ENCODE measurements around the gene ADAP1.

ADAP1 gene

DNA sequence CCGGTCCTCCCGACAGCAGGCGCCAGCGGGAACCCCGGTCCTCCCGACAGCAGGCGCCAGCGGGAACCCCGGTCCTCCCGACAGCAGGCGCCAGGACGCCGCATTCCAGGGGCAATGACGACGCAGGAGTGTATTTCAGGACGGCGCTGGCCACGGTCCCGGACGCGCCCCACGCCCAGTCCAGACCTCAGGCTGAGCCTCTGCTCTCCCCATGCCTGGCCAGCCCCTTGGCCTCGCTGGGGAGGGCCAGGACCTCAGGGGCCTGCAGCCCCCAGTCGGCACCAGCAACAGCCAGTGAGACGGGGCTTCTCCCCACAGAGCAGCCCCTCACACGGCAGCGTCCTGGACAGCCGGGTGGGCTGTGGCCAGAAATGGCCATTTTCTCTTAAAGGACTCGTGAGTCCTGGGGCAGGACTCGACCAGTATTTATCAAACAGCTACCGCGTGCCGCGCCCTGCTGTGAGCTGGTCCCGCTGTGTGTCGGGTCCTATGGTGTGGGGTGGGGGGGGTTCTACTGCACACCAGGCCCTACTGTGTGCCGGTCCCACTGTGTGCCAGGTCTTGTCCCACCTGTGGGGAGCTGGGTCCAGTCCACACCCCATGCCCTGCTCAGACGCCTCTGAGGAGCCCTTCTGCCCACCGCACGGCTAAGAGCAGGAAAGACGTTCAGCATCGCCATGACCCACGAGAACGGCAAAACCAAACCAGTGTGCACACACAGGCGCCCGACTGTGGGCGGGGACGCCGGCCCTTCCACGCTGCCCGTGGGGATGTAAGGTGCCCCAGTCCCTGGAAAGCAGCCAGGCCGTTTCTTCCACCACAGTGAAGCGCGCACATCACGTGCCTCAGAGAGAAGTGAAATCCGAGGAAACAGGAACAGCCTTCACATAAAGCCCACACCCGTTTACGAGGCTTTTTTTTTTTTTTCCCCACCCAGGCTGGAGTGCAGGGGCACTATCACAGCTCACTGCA is 44.8 kb downstream of the ADAP1 start:
- DNase-seq (ENCODE audit: low spot score): peak; percentile 30

DNA sequence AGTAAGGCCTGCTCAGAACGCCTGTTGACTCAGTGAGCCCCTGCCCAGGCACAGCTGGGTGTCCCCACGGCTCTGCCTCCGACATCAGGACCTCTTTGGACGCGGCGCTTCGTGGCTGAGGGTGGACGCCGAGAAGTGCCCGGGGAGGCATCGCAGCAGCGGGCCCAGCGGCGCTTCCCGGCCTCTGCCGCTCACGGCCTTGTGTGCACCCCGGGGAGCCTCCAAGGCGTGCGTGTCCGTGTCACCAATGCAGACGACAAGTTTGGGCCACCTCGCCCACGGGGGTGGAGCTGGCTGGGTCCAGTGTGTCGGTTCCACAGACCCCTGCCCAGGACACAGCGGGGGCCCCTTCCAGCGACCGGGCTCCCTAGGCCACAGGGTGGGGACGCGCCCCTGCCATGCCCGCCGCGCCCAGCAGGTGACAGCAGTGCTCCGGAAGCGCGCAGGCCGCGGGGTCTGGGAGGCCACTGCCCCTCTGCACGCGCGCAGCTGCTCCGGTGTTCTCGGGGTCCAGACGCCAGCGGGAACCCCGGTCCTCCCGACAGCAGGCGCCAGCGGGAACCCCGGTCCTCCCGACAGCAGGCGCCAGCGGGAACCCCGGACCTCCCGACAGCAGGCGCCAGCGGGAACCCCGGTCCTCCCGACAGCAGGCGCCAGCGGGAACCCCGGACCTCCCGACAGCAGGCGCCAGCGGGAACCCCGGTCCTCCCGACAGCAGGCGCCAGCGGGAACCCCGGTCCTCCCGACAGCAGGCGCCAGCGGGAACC is 45.7 kb downstream of the ADAP1 start:
- peak; percentile 33 for DNase-seq (ENCODE audit: low spot score)

DNA sequence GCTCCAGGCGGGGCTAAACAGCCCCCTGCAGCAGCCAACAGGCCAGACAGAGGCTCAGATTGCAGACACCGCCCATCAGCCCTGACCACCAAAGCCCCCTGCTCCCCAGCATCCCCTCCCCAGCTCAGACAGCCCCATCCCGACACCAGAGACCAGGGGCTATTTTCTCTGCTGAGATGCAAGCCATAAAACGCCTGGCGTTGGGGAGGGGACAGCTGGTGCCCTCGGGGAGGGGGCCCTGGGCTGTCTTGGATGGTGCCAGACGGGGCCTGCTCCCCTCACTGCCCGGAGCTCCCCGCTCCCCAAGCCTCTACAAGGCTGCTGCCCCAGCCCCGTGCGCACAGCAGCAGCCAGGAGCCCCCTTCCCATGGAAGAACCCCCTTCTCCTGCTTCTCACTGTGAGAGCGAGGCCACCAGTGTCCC is 46.3 kb downstream of the ADAP1 start:
- no peak for DNase-seq (ENCODE audit: low spot score)

DNA sequence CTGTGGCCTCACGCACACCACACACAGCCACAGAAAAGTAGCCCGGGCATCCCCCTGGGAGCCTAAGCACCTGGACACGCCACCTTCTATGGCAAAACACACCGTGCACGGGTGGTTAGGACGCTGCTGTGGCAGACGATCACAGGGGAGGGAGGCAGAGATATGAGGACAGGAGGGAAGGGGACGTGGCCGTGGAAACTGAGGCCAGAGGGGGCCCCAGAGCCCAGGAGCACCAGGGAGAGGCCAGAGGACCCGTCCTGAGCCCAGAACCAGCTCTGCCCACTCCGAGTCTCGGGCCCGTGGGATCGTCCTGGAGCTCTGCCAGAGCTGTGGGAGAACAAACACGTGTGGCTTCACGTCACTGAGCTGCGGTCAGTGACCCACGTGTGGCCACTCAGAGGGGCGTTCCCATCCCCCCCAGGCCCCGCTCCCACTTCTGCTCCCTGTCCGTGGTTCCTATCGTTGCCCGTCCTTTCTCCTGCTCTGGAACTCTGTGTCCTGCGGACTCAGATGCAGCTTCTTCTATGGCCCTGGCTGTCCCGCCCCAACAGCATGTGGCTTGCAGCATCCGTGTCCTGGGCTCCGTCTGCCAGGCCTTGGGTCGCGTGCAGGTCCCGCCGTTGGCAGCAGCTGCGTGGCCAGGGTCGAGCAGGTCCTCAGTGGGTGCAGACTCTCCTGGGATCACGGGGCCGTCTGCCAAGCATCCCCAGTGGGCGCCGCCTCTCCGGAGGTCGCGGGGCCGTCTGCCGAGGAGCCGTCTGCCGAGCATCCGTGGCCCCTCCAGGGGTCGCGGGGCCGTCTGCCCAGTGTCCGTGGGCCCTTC is 47.1 kb downstream of the ADAP1 start:
- DNase-seq (ENCODE audit: low spot score): no peak

DNA sequence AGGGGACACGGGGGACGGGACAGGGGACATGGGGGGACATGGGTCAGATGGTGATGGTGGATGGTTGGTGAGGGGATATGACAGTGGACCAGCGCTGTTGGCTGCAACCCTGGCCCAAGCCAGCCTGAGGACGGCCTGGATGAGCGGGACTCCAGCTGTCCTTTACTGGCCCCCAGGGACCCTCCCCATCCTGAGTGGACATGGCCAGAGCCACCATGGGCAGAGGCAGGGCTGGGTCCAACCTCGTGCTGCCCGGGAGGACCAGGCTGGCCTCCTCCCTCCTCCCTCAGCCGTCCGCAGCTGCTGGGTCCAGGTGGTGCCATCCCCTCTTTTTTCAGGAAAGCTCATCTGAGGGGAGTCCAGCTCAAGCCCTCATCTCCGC is 47.7 kb downstream of the ADAP1 start:
- no peak for DNase-seq (ENCODE audit: low spot score)

DNA sequence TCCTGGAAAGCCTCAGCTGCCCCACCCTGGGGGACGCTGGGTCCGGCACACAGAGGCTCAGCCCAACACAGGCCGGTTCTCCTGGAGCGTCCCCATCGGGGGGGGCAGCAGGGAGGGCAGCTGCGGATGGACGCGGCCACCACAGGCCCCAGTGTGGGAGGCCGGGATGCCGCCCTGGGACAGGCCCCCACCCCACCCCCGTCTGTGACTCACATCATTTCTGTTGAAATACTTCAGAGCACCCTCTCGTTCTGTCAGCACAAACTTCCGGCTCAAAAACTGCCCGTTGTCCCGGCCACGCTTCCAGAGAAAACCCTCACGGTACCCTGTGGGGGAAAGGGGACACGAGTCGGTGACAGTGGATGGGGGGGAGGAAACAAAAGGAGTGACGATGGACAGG is 49.6 kb downstream of the ADAP1 start:
- DNase-seq (ENCODE audit: low spot score): no peak

DNA sequence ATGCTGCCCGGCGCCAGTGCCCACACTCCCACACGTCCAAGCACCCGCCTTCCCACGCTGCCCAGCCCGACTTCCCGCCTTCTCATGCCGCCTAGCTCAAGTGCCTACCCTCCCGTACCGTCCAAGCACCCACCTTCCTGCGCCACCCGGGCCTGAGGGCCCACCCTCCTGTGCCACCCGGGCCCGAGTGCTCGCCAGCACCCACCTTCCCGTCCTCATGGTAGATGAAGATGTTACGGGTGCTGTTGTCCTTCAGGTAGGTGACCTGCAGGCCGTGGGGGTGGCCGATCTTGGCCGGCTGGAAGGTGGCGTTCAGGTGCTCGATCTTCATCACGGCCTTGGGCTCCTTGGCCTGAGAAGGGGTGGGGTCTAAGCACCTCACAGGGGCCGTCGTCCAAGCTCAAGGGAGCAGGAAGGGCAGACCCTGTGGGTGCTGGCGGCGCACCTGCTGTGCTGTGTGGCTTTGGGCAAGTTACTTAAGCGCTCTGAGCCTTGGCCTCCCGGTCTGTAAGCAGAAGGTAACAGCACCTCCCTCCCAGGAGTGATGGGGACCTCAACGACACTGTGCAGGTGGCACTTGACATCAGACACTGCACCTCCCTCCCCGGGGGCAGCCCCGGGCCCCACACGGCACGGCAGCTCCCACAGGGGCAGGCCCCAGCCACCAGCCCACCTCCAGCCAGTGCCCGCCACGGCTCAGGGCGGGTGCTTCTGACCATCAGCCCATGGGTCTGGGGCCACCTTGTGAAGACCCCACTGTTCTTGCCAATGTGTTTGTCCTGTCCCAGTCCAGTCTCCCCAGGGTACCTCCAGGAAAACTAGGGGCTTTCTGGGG is 50.3 kb downstream of the ADAP1 start:
- DNase-seq (ENCODE audit: low spot score): no peak

DNA sequence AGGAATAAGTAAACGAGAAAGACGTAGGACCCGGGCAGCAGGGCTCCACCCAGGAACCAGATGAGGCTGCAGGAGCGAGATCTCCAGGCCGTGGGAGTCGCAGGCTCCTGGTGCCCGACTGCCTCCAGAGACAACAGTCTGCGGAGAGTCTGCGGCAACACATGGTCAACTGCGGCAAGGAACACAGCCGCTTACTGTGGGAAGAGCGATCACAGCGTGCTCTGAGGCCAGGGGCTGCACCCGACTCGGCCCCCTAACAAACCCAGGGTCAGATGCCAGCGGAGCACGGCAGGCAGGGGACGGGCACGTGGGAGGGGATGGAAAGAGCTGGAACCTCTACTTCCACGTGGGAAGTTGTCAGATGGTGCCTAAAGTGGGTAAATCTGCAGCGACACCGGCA is 51.5 kb downstream of the ADAP1 start:
- no peak for DNase-seq (ENCODE audit: low spot score)

DNA sequence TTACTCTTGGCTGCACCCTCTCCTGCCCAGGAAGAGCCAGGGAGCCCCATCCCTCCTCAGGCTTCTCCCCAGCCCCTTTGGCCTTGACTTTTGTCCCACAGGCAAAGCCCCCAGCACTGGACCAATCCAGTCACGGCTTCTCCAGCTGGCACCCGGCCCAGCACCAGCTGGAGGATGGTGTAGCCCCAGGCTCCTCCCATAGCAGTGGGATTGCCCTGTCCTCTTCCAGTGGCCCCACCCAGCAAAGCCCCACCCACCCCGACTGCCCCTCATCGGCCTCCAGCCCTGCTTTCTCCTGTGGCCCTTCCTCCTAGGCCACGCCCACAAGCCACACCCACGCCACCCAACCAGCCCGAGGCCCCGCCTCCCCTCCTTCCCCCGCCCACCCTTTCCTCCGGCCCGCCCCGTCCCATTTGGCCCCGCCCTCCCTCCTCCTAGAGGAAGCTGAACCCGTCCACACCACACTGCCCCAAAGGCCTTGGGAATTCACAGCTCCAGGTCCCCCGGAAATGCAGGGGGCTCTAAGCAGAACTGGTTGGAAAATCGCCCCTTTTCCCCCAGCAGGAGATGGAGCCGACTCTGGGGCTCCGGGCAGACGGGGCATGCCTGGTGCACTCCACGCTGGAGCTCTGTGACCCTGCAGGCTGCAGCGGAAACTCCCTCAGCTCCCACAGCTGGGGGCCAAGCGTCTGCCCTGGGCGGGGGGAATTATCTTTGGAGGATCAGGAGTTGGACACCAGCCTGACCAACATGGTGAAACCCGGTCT is 52.9 kb downstream of the ADAP1 start:
- DNase-seq (ENCODE audit: low spot score): peak; percentile 48

DNA sequence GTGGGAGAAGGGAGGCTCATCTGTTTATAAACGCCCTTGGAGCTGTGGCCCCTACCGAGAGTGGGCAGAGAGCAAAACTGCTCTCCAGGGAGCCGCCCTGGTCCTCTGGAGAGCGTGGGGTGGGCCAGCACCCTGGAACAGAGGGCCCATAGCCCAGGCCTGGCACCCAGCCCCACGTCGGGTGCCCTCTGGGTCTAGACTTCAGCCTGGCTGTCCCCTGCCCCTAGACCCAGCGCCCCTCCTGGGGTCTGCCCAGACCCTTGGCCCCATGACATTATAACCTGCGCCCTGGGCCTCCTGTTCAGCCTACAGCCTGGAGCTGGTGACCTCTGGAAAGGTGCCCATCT is 53.5 kb downstream of the ADAP1 start:
- DNase-seq (ENCODE audit: low spot score): no peak

DNA sequence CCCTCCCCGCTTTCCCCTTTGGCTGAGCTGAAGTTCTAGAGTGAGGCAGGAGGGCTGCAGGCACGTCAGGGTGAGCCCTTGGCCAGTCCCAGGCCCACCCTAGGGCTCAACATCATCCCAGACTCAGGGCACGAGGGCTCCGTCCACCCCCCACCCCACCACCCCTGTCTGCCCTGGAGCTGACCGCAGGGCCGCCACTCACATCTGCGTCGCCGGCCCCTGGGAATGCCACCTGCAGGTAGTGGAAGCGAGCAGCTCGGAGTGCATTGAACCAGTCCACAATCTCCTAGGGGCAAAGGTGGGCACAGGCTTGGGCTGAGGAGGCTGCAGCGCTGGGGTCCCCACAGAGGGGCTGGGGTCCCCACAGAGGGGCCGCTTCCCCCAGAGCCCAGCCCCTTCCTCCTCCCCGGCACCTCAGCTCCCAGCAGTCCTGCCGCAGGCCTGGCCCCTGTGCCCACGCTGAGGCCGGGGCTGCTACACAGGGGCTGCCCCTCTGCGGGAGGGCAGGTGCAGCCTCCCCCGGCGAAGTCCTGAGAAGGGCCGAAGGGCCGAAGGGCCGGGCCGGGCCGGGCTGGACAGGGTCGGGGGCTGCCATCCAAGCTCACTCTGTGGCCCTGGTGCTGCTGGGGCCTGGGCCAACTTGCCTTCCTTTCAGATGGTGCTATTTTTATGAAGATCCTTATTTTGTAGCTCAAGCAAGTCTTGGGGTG is 54.0 kb downstream of the ADAP1 start:
- no peak for DNase-seq (ENCODE audit: low spot score)

DNA sequence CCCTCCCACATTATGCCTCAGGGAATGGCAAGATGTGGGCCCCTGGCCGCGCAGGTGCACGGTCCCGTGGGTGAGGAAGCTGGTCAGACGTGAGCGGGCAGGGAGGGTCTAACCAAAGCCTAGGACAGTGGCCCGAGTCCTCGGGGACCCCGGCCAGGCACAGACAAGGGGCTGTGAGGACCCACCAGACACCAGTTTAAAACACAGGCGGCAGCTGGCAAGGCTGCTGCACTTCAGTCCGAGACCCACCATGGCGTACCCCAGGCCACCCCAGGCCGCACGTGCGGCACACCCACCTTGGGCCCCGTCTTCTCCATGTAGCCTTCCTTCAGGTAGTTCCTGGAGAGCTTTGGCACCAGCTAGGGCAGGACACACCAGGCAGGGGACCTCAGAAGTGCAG is 54.7 kb downstream of the ADAP1 start:
- DNase-seq (ENCODE audit: low spot score): no peak

DNA sequence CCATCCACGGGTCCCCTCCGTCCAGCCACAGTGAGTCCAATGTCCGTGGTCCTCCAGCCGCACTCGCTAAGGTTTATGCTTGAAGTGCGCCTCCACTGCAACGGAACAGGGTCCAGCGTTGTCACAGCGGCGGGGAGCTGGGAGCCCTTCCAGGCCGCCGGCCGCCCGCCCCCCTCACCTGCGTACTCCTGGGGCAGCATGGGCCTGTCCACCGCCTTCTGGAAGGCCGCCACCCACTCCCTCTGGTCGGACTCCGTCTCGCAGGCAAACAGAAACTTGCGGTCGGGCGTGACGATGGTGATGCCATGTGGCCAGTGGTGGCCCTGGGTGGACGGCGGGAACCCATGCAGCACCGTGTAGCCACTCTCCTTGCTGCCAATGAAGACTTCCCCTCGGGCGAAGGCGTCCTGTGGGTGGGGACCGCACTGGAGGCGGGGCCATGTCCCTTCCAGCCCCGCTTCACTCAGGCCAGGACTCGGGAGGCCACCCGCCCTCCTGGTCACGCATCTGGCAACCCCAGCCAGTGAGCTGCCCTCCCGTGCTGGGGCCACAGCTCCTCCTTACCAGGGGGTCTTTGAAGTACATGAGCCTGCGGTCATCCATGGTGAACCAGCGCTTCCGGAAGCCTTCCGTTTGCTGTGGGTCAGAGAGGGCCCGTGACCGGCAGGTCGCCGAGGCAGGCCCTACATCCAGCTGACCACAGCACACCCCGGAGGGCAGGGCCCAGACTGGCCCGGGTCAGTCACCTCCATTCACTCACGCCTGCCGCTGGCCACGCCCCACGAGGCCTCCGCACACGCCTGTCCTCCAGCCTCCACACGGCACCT is 55.4 kb downstream of the ADAP1 start:
- DNase-seq (ENCODE audit: low spot score): no peak

DNA sequence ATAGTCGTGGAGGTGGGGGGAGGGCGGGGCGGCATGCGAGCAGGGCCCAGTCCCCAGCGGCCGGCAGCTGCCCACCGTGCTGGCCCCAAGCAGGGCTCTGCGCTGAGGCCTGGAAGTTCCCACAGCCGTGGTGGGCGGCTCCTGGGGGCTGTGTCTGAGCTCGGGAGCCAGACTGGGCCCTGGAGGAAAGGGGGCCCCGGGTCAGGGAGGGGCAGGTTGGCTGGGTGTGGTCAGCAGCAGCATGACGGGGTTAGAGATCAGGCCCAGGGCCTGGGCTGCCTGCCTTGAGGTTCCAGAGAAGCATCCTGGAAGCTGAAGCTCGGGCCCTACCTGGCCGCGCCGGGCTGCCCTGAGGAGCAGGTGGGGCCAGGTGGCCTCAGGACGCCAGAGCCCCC is 56.0 kb downstream of the ADAP1 start:
- no peak for DNase-seq (ENCODE audit: low spot score)

DNA sequence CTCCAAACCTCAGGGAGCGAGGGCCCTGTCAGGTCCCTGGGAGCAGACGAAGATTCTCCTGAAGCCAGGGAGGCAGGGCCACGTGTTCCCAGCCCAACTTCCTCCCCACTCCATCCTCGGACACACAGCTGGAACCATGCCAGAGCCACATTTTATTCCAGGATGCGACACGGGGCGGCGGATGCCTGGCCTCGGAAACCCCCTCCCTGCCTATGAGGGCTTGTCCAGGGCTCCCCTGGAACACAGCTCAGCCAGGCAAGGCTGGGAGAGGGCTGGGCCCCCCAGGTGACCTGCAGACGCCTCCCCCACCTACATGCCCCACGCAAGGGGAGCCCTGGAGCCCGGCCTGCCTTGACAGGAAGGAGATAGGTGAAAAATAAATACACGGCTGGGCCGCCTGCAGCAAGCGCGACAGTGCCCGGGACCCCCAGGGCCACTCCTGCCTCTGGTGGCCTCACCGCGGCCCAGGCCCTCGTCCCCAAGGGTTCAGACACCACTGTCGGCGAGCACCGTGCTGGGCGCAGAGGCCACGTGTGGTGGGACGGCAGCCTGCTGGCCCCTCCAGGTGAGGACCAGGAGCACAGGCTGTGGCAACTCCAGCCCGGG is 56.6 kb downstream of the ADAP1 start:
- DNase-seq (ENCODE audit: low spot score): peak; percentile 69

DNA sequence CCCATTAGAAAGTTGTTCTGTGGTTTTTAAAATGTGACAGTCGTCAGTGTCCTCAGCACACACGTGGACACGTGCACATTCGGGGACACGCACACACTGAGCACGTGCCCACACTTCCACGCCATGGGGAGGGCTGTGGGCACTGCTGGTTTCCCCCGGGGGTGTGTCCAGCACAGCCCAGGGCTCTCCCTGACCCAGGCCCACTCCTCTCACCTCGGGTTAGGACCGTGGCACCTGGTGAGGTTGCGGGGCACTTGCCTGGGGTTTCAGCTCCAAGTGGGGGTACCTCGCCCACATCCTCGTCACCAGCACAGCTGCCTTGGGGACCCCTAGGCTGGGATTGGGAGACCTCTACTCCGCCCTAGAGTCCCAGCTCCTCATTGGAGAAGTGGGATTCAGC is 57.4 kb downstream of the ADAP1 start:
- DNase-seq (ENCODE audit: low spot score): no peak

DNA sequence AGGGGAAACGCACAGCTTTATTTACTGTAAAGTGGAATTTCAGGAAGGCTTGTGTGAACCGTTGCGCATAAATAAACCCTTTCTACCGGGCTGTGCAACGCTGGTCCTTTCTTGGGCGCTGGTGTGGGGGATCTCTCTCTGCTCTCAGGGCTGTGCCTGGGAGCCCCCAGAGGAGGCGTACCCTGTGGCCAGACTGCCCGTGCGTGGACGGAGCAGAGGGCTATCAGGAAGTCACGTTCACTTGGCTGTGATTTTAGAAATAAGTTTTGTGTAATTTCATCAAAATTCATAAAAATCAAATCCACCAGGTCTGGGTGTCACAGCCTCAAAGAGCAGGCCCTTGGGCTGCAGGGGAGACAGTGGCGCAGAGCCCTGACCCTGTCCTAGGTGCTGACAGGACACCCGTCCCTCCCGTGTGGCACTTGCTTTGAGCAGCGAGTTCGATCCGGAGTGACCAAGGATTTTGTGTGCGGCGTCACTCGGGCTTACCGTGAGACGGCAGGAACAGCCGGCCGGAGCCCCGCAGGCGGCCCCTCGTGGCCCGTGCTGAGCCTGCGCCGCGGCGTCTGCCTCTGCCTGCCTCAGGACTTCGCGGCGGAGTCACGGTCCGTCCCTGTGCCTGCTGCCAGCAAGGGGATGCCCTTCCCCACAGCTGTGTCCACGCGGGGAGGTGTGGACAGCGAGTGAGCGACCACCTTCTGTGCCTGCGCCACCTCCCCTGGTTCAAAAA is 58.0 kb downstream of the ADAP1 start:
- no peak for DNase-seq (ENCODE audit: low spot score)

DNA sequence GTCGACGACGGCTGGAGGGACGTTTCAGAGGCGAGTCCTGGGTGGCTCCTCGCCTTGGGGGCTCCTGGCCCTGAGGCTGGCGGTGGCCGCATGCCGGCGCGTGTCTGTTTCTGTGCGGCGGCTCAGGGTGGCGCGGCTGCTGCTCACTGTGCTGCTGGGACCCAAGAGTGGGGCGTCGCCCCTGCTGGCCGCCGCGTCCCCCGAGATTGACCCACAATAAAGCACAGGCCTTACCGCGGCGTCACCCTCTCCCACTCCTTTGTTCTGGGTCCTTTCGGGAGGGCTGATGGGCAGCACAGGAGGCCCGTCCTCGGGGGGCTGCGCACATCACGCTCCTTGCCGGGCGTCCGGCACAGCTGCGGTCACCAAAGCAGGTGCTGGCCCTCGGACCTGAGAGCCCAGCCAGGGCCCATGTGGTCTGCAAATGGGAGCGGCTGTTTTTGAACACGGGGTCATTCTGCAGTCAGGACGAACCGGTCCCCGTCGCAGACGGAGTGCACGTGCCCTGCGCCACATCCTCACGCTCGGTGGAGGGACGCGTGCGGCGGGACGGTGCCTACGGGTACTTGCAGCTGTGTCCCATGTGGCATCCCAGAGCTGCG is 58.9 kb downstream of the ADAP1 start:
- DNase-seq (ENCODE audit: low spot score): no peak
